C4-2B (cell line): Measurements from ENCODE around the gene NAA15.
"Not testable (repeated sequence)": the region's sequence is repeated elsewhere in the genome, so short reads cannot be mapped to it uniquely, and the experiment has no call there.

ENCODE experiments used
- H3K27ac ChIP-seq: fragments of 450-650 bp; 2 replicates; pipeline ENCODE4 v1.5.1; 2017
- CTCF ChIP-seq: fragments of 450-650 bp; conservative IDR thresholded peaks from 2 replicates; pipeline ENCODE4 v1.5.1; 2017; ENCODE audit warnings: mild to moderate bottlenecking
- ZFX ChIP-seq: fragments of 450-650 bp; IDR thresholded peaks from 2 replicates; pipeline ENCODE4 v1.6.1; 2017

Gene NAA15

GRCh38 chr4:139465922-139466321, 164.6 kb downstream of the NAA15 start:
- TF ChIP-seq CTCF (no peak), ZFX (no peak)
- no peak overlapping the region for H3K27ac ChIP-seq

GRCh38 chr4:139468756-139469155, 167.5 kb downstream of the NAA15 start:
- H3K27ac ChIP-seq = not testable (repeated sequence)

- TF ChIP-seq ZFX (no peak), CTCF (no peak)
- no peak overlapping the region for H3K27ac ChIP-seq
Measured at GRCh38 chr4:139469216-139469615, 167.9 kb downstream of the NAA15 start.
